SK-N-SH treated with all-trans-retinoic acid at 6 μM for 48 hours (cell line): ENCODE data around the gene BCAR1.

Source experiments
- ARNTL ChIP-seq: fragments of 450-650 bp; formaldehyde crosslinking; IDR thresholded peaks from 2 replicates; pipeline ENCODE4 v1.5.0; 2020; ENCODE audit warnings: low read depth, mild to moderate bottlenecking, moderate library complexity, borderline replicate concordance
- BACH2 ChIP-seq: fragments of 250-450 bp; sonication (Bioruptor Pico); IDR thresholded peaks from 2 replicates; pipeline ENCODE4 v1.9.0; 2021; ENCODE audit warnings: mild to moderate bottlenecking, borderline replicate concordance
- ESRRG ChIP-seq: fragments of 250-450 bp; sonication (Bioruptor Pico); IDR thresholded peaks from 2 replicates; pipeline ENCODE4 v1.6.1; 2021; ENCODE audit warnings: mild to moderate bottlenecking
- GLIS3 ChIP-seq: fragments of 250-450 bp; sonication (Bioruptor Pico); IDR thresholded peaks from 2 replicates; pipeline ENCODE4 v1.5.0; 2020; ENCODE audit warnings: mild to moderate bottlenecking, moderate library complexity
- ISL1 ChIP-seq: fragments of 250-450 bp; sonication (Bioruptor Pico); IDR thresholded peaks from 2 replicates; pipeline ENCODE4 v2.1.2; 2022; ENCODE audit warnings: mild to moderate bottlenecking, moderate library complexity
- RARB ChIP-seq: fragments of 250-450 bp; sonication (Bioruptor Pico); IDR thresholded peaks from 2 replicates; pipeline ENCODE4 v1.8.0; 2021; ENCODE audit warnings: mild to moderate bottlenecking, moderate library complexity
- SNAI2 ChIP-seq: fragments of 250-450 bp; sonication (Bioruptor Pico); IDR thresholded peaks from 2 replicates; pipeline ENCODE4 v1.5.0; 2020; ENCODE audit warnings: mild to moderate bottlenecking, moderate library complexity
- TCF4 ChIP-seq: fragments of 250-450 bp; sonication (Bioruptor Pico); IDR thresholded peaks from 2 replicates; pipeline ENCODE4 v1.8.0; 2021; ENCODE audit warnings: mild to moderate bottlenecking, moderate library complexity, borderline replicate concordance
- ZC3H10 ChIP-seq: fragments of 250-450 bp; sonication (Bioruptor Pico); IDR thresholded peaks from 2 replicates; pipeline ENCODE4 v1.5.1; 2021; ENCODE audit warnings: mild to moderate bottlenecking, moderate library complexity
- ZFP3 ChIP-seq: fragments of 250-450 bp; sonication (Bioruptor Pico); IDR thresholded peaks from 2 replicates; pipeline ENCODE4 v1.5.0; 2020; ENCODE audit warnings: mild to moderate bottlenecking, moderate library complexity
- ZNF70 ChIP-seq: fragments of 450-650 bp; formaldehyde crosslinking; IDR thresholded peaks from 2 replicates; pipeline ENCODE4 v1.5.0; 2020; ENCODE audit warnings: mild to moderate bottlenecking, moderate library complexity
- TF ChIP-seq, protein P1 (sequence below): fragments of 250-450 bp; sonication (Bioruptor Pico); IDR thresholded peaks from 2 replicates; pipeline ENCODE4 v1.5.1; 2020; ENCODE audit warnings: low read depth, mild to moderate bottlenecking, moderate library complexity
- TF ChIP-seq, protein P2 (sequence below): fragments of 250-450 bp; sonication (Bioruptor Pico); IDR thresholded peaks from 2 replicates; pipeline ENCODE4 v1.8.0; 2020; ENCODE audit warnings: mild to moderate bottlenecking, moderate library complexity, borderline replicate concordance

- TF ChIP-seq GLIS3 (CRISPR knock-in tag) (no peak), ISL1 (no peak), ZFP3 (no peak), TCF4 (CRISPR knock-in tag) (peak; percentile 66), RARB (no peak), SNAI2 (CRISPR knock-in tag) (no peak), ZC3H10 (CRISPR knock-in tag) (no peak), ZNF70 (CRISPR knock-in tag) (no peak), ESRRG (CRISPR knock-in tag) (no peak), ARNTL (CRISPR knock-in tag) (no peak), BACH2 (CRISPR knock-in tag) (no peak)
- TF ChIP-seq, protein P1, sequence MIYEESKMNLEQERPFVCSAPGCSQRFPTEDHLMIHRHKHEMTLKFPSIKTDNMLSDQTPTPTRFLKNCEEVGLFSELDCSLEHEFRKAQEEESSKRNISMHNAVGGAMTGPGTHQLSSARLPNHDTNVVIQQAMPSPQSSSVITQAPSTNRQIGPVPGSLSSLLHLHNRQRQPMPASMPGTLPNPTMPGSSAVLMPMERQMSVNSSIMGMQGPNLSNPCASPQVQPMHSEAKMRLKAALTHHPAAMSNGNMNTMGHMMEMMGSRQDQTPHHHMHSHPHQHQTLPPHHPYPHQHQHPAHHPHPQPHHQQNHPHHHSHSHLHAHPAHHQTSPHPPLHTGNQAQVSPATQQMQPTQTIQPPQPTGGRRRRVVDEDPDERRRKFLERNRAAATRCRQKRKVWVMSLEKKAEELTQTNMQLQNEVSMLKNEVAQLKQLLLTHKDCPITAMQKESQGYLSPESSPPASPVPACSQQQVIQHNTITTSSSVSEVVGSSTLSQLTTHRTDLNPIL, result no peak
- TF ChIP-seq, protein P2, sequence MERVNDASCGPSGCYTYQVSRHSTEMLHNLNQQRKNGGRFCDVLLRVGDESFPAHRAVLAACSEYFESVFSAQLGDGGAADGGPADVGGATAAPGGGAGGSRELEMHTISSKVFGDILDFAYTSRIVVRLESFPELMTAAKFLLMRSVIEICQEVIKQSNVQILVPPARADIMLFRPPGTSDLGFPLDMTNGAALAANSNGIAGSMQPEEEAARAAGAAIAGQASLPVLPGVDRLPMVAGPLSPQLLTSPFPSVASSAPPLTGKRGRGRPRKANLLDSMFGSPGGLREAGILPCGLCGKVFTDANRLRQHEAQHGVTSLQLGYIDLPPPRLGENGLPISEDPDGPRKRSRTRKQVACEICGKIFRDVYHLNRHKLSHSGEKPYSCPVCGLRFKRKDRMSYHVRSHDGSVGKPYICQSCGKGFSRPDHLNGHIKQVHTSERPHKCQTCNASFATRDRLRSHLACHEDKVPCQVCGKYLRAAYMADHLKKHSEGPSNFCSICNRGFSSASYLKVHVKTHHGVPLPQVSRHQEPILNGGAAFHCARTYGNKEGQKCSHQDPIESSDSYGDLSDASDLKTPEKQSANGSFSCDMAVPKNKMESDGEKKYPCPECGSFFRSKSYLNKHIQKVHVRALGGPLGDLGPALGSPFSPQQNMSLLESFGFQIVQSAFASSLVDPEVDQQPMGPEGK (CRISPR knock-in tag), result no peak
Measured at GRCh38 chr16:75294773-75295459, 43.5 kb upstream of the BCAR1 start.
